Transverse colon (tissue), 4 donors: ENCODE results near the gene GALM.

ENCODE experiments used
- EP300 ChIP-seq: sonication (generic); formaldehyde crosslinking; IDR thresholded peaks from one replicate; pipeline ENCODE4 v1.6.1; 2017; ENCODE audit warnings: antibody characterized with exemption, low read depth
- POLR2A ChIP-seq: fragments of 450-650 bp; IDR thresholded peaks from one replicate; pipeline ENCODE4 v1.6.1; 2016; ENCODE audit warnings: antibody characterized with exemption, mild to moderate bottlenecking, moderate library complexity
- POLR2AphosphoS5 ChIP-seq, 3 donors: sonication (generic); formaldehyde crosslinking; IDR thresholded peaks; one replicate each; pipeline ENCODE4 v1.6.1; 2016; ENCODE audit warnings: antibody characterized with exemption in 3 of 3
- TF ChIP-seq, protein P1 (sequence below), 5 experiments: fragments of 200-600 bp in 3 of 5; fragments of 450-650 bp in 2 of 5; sonication (generic) in 3 of 5; IDR thresholded peaks; 1 replicate in 2 of 5; 2 replicates in 3 of 5; pipeline ENCODE4 v1.5.1; 2016 to 2017; ENCODE audit warnings: antibody characterized with exemption in 5 of 5, inconsistent platforms in 3 of 5, mild to moderate bottlenecking in 2 of 5, moderate library complexity in 1 of 5

DNA sequence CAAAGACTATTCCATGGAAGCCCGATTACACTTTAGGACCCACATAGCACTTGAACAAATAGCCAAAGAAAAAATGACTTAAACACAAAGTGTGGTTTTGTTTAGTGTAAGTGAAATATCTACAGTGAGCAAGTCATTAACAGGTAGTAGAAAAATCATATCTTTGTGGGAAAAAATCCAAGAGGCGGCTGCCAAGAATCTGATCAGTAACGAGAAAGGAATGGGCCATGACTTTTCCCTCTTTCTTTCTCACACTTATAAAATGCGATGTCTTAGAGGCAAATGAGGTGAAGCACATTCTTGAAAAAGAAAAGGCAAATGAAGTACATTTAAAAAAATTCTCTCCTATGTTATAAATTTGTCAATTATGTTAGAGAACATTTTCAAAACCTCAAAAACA, 99.2 kb downstream of the GALM start:
- TF ChIP-seq POLR2A (no peak), POLR2AphosphoS5 (IDR thresholded peaks at IDR 0.05) (no peak), EP300 (no peak)
- TF ChIP-seq, protein P1, sequence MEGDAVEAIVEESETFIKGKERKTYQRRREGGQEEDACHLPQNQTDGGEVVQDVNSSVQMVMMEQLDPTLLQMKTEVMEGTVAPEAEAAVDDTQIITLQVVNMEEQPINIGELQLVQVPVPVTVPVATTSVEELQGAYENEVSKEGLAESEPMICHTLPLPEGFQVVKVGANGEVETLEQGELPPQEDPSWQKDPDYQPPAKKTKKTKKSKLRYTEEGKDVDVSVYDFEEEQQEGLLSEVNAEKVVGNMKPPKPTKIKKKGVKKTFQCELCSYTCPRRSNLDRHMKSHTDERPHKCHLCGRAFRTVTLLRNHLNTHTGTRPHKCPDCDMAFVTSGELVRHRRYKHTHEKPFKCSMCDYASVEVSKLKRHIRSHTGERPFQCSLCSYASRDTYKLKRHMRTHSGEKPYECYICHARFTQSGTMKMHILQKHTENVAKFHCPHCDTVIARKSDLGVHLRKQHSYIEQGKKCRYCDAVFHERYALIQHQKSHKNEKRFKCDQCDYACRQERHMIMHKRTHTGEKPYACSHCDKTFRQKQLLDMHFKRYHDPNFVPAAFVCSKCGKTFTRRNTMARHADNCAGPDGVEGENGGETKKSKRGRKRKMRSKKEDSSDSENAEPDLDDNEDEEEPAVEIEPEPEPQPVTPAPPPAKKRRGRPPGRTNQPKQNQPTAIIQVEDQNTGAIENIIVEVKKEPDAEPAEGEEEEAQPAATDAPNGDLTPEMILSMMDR (IDR thresholded peaks at IDR 0.05), result no peak
